SK-N-MC (cell line): ENCODE measurements around the gene GPR32.

Experiments used
- EZH2 ChIP-seq: fragments of 200-600 bp; sonication (generic); IDR thresholded peaks from one replicate; pipeline ENCODE4 v1.6.1; 2017; ENCODE audit warnings: antibody characterized with exemption
- FOXP2 ChIP-seq: optimal IDR thresholded peaks from 2 replicates; pipeline ENCODE3; 2011; ENCODE audit warnings: mild to moderate bottlenecking, moderate library complexity; ENCODE audit not compliant: insufficient read depth; ENCODE audit errors: extremely low read length, control extremely low read depth
- POLR2AphosphoS5 ChIP-seq: IDR thresholded peaks from 2 replicates; pipeline ENCODE4 v1.6.1; 2012; ENCODE audit warnings: mild to moderate bottlenecking, low read depth, low read length, borderline replicate concordance

DNA sequence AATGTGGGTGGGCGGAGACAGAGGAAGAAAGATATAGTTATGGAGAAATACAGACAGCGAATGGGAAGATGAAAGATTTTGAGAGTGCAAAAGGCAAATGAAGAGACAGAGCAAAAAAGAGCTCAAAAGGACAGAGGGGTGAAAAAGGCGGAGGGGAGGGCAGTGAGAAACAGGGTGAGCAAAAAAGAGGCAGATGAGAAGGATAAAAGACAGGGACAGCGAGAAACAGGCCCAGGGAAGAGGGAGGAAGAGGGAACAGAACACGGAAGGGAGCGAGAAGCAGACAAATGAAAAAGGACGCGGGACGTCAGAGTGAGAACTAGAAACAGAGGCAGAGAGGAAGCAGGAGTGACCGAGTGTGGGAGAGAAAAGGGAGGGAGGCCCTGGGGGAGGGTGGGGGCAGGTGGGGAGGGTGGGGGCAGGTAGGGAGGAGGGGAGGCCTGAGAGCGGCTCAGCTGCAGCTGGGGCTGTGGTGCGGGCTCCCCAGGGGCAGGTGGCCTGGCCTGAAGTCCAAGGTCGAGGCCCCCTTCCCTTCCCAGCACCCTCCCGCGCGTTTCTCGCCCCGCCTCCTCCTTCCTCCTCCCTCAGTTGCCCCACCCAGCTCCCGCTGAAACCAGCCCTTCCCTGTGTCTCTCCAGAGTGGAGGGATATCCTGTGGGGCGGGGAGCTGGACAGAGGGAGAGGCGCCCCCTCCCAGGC, 50.4 kb downstream of the GPR32 start:
- TF ChIP-seq POLR2AphosphoS5 (no peak), FOXP2 (no peak), EZH2 (no peak)
